HG03457 (cell line): Measurements from ENCODE around the gene ACSBG1.

Source experiments
- ATAC-seq: cut with Tn5 transposase; IDR thresholded peaks from one replicate; pipeline ENCODE4 v1.9.1; 2021; ENCODE audit warnings: moderate number of reproducible peaks; ENCODE audit not compliant: unreplicated experiment

ACSBG1 gene

GRCh38 chr15:78234515-78235040, at the start of gene ACSBG1:
ACSBG1 (minus strand) TSS chr15:78234565; CDS start chr15:78234501, 64 bp downstream.
- no peak for ATAC-seq

- ATAC-seq = no peak
Observed at GRCh38 chr15:78282324-78282723, 48.0 kb upstream of the ACSBG1 start.

- ATAC-seq = no peak
Observed at GRCh38 chr15:78280319-78281072, 46.1 kb upstream of the ACSBG1 start.

GRCh38 chr15:78276064-78276943, 41.9 kb upstream of the ACSBG1 start:
- no peak for ATAC-seq

GRCh38 chr15:78274994-78275393, 40.6 kb upstream of the ACSBG1 start:
- ATAC-seq = no peak

GRCh38 chr15:78272776-78273175, 38.4 kb upstream of the ACSBG1 start:
- no peak for ATAC-seq

GRCh38 chr15:78272316-78272715, 38.0 kb upstream of the ACSBG1 start:
- no peak for ATAC-seq

- no peak for ATAC-seq
Observed at GRCh38 chr15:78266806-78267205, 32.4 kb upstream of the ACSBG1 start.

GRCh38 chr15:78266229-78266628, 31.9 kb upstream of the ACSBG1 start:
- no peak for ATAC-seq

GRCh38 chr15:78265752-78266224, 31.4 kb upstream of the ACSBG1 start:
- no peak for ATAC-seq

- ATAC-seq = no peak
Observed at GRCh38 chr15:78265137-78265460, 30.7 kb upstream of the ACSBG1 start.

GRCh38 chr15:78264304-78265136, 30.2 kb upstream of the ACSBG1 start, which contains the start of gene DNAJA4:
DNAJA4 (plus strand) TSS chr15:78264562; CDS start chr15:78264764, 202 bp downstream.
- no peak for ATAC-seq

- ATAC-seq = no peak
Observed at GRCh38 chr15:78263907-78264303, 29.5 kb upstream of the ACSBG1 start.

GRCh38 chr15:78263351-78263781, 29.0 kb upstream of the ACSBG1 start:
- no peak for ATAC-seq

- ATAC-seq = no peak
Observed at GRCh38 chr15:78261062-78261461, 26.7 kb upstream of the ACSBG1 start.

- ATAC-seq = no peak
Observed at GRCh38 chr15:78260489-78260888, 26.1 kb upstream of the ACSBG1 start.

GRCh38 chr15:78259232-78259631, 24.9 kb upstream of the ACSBG1 start:
- ATAC-seq = no peak

- no peak for ATAC-seq
Observed at GRCh38 chr15:78257681-78258080, 23.3 kb upstream of the ACSBG1 start.

- no peak for ATAC-seq
Observed at GRCh38 chr15:78256044-78256437, 21.7 kb upstream of the ACSBG1 start.

- ATAC-seq = no peak
Observed at GRCh38 chr15:78255421-78256043, 21.2 kb upstream of the ACSBG1 start.
